B cell (primary cell): ENCODE results near the gene DPH3. TPM values are rescaled to one million over a fixed set of nuclear protein-coding genes. Genes with fewer than 3 reads are reported as not detected.

Experiments
- ATAC-seq: fragments of 200-7000 bp; cut with Tn5 transposase; one replicate; pipeline ENCODE4 v1.10.0; 2021; ENCODE audit warnings: low read depth, mild to moderate bottlenecking, moderate number of reproducible peaks, moderate library complexity
- CTCF ChIA-PET: fragments of 350-600 bp; sonication (Branson Sonifier 250); formaldehyde crosslinking; loops from one replicate; lab custom pipeline; 2021; ENCODE audit warnings: antibody characterized with exemption, inconsistent platforms; lab: Charles Lee
- POLR2A ChIA-PET: fragments of 350-600 bp; sonication (Branson Sonifier 250); formaldehyde crosslinking; loops from one replicate; lab custom pipeline; 2021; ENCODE audit warnings: antibody characterized with exemption; lab: Charles Lee
- DNase-seq: peaks from one replicate; pipeline ENCODE4 v3.0.0; 2013
- H2AFZ ChIP-seq: 2 replicates; pipeline ENCODE4 v1.6.1; 2012; ENCODE audit warnings: mild to moderate bottlenecking, low read depth, low read length; ENCODE audit not compliant: insufficient read depth, poor library complexity, severe bottlenecking
- H3K27ac ChIP-seq, 2 donors: 1 replicate in 1 of 2; 2 replicates in 1 of 2; pipeline ENCODE4 v1.5.1; 2012 to 2013; ENCODE audit warnings: low read length in 2 of 2, mild to moderate bottlenecking in 2 of 2, moderate library complexity in 1 of 2
- H3K27me3 ChIP-seq, 4 experiments: fragments of 200-600 bp in 1 of 4; sonication (generic) in 1 of 4; replicated peaks in 1 of 4; 1 replicate in 2 of 4; 2 replicates in 2 of 4; pipeline versions ENCODE4 v1.6.1 to v1.7.0; 2013 to 2016; ENCODE audit warnings: low read length in 3 of 4, mild to moderate bottlenecking in 2 of 4, mixed read lengths in 1 of 4, moderate library complexity in 1 of 4; ENCODE audit not compliant: insufficient read depth in 4 of 4, control insufficient read depth in 3 of 4; ENCODE audit errors: control extremely low read depth in 1 of 4
- H3K36me3 ChIP-seq, 2 experiments: replicated peaks in 1 of 2; 1 replicate in 1 of 2; 2 replicates in 1 of 2; pipeline versions ENCODE4 v1.6.1 to v1.7.1; 2013; ENCODE audit warnings: low read length in 1 of 2; ENCODE audit not compliant: insufficient read depth in 2 of 2, control insufficient read depth in 1 of 2; ENCODE audit errors: control extremely low read depth in 1 of 2, extremely low read depth in 1 of 2
- H3K4me1 ChIP-seq, 2 donors: fragments of 200-600 bp in 1 of 2; sonication (generic) in 1 of 2; 1 replicate in 1 of 2; 2 replicates in 1 of 2; pipeline versions ENCODE4 v1.5.1 to v1.6.1; 2013 to 2017; ENCODE audit warnings: low read length in 2 of 2; ENCODE audit not compliant: control insufficient read depth in 2 of 2, insufficient read depth in 2 of 2
- H3K4me2 ChIP-seq: replicated peaks from 2 replicates; pipeline ENCODE3; 2012; ENCODE audit warnings: mild to moderate bottlenecking, low read depth, low read length; ENCODE audit not compliant: poor library complexity, severe bottlenecking
- H3K4me3 ChIP-seq, 5 experiments: fragments of 200-600 bp in 1 of 5; sonication (generic) in 1 of 5; 1 replicate in 3 of 5; 2 replicates in 2 of 5; pipeline versions ENCODE4 v1.5.1 to v1.7.0; 2011 to 2016; ENCODE audit warnings: low read length in 4 of 5, mild to moderate bottlenecking in 4 of 5, low read depth in 2 of 5, control low read depth in 1 of 5, moderate library complexity in 1 of 5; ENCODE audit not compliant: insufficient read depth in 1 of 5; ENCODE audit errors: control extremely low read depth in 1 of 5, extremely low read depth in 1 of 5
- H3K79me2 ChIP-seq: fragments of 200-600 bp; sonication (generic); one replicate; pipeline ENCODE4 v1.6.0; 2016; ENCODE audit warnings: low read length; ENCODE audit not compliant: control insufficient read depth, insufficient read depth
- H3K9ac ChIP-seq: fragments of 200-600 bp; sonication (generic); 2 replicates; pipeline ENCODE4 v1.6.1; 2017; ENCODE audit warnings: mild to moderate bottlenecking, low read length, moderate library complexity
- H3K9me3 ChIP-seq, 3 donors: one replicate each; pipeline versions ENCODE4 v1.6.1 to v1.7.1; 2013; ENCODE audit warnings: low read length in 2 of 3; ENCODE audit not compliant: control insufficient read depth in 2 of 3, insufficient read depth in 1 of 3; ENCODE audit errors: control extremely low read depth in 1 of 3
- H4K20me1 ChIP-seq: 2 replicates; pipeline ENCODE4 v1.6.0; 2012; ENCODE audit warnings: mild to moderate bottlenecking, low read length; ENCODE audit not compliant: insufficient read depth, control insufficient read depth, poor library complexity, severe bottlenecking
- H3K27ac Mint-ChIP-seq: one replicate; pipeline ENCODE4 v1.8.0; 2021; ENCODE audit warnings: mixed read lengths
- H3K27me3 Mint-ChIP-seq: one replicate; pipeline ENCODE4 v1.8.0; 2021; ENCODE audit warnings: mixed read lengths
- H3K4me1 Mint-ChIP-seq: one replicate; pipeline ENCODE4 v1.8.0; 2021; ENCODE audit warnings: mixed read lengths
- H3K4me3 Mint-ChIP-seq: one replicate; pipeline ENCODE4 v1.8.0; 2021; ENCODE audit warnings: mixed read lengths
- H3K9me3 Mint-ChIP-seq: one replicate; pipeline ENCODE4 v1.8.0; 2022; ENCODE audit warnings: mixed read lengths; ENCODE audit not compliant: insufficient read depth
- EZH2 ChIP-seq: IDR thresholded peaks from 2 replicates; pipeline ENCODE4 v1.6.1; 2012; ENCODE audit warnings: borderline replicate concordance, low read depth, mild to moderate bottlenecking, moderate library complexity, low read length; ENCODE audit not compliant: insufficient read depth, poor library complexity, severe bottlenecking
- WGBS: methylation state at CpG from one replicate; pipeline ENCODE4 v1.1.5; 2013; ENCODE audit warnings: missing lambda C conversion rate; ENCODE audit not compliant: insufficient coverage; 5-methylcytosine and 5-hydroxymethylcytosine counted together
- intact Hi-C: fragments of 100-400 bp; cut with micrococcal nuclease; formaldehyde crosslinking; loops from one replicate; pipeline ENCODE4 v1.10.0; 2022
- polyA plus RNA-seq: library from polyadenylated mRNA; depleted of rRNA; stranded (reverse); fragments of >200 nt; gene quantifications from 2 replicates; pipeline ENCODE4 v1.2.3, GENCODE V29; 2012
- total RNA-seq, 2 donors: library from RNA; stranded (reverse); fragments of 120-200 nt in 1 of 2; gene quantifications; 1 replicate in 1 of 2; 2 replicates in 1 of 2; pipeline versions ENCODE4 v1.2.3 to v1.2.4, GENCODE V29; 2013 to 2022
- TF ChIP-seq, protein P1 (sequence below): fragments of 200-600 bp; IDR thresholded peaks from one replicate; pipeline ENCODE4 v1.8.0; 2022; ENCODE audit warnings: antibody characterized with exemption, mild to moderate bottlenecking

DPH3 gene
- total and polyA plus RNA-seq, 2 donors (not counting 1 experiment from before 2014, with no cell fraction given) = 7.4 to 12.9 TPM

DNA sequence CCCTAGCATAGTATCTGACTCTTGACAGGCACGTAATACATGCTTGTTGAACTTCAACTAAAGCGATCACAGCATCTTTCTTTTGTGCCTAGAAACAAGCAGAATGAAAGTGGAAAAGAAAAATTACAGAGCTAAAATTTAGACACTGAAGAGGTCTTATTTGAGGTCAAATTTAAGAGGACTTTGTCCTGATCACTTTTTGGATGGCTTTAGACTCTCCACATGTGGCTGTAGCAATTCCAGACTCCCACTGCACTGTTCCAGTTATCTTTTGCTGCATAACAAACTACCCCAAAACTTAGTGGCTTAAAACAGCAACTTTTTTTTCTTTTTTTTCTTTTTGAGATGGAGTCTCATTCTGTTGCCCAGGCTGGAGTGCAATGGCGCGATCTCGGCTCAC lies 23.5 kb downstream of the DPH3 start:
- Histone ChIP-seq H3K4me2 (no peak overlapping the region), H3K9me3 (no peaks in the 10 kb centered on the region), H3K36me3 (no peaks in the 10 kb centered on the region), H3K9ac (no peak overlapping the region), H3K27me3 (no peaks in the 10 kb centered on the region), H2AFZ (no peak overlapping the region), H3K27ac (no peak overlapping the region), H3K4me1 (no peaks in the 10 kb centered on the region), H3K79me2 (no peaks in the 10 kb centered on the region), H3K4me3 (no peak overlapping the region), H4K20me1 (no peaks in the 10 kb centered on the region)
- H3K27ac Mint-ChIP-seq = no peak overlapping the region
- ChIA-PET POLR2A (no interaction called here), CTCF (no interaction called here)
- ATAC-seq = no peak
- H3K4me3 Mint-ChIP-seq = no peak overlapping the region
- no peak for TF ChIP-seq EZH2
- TF ChIP-seq, protein P1, sequence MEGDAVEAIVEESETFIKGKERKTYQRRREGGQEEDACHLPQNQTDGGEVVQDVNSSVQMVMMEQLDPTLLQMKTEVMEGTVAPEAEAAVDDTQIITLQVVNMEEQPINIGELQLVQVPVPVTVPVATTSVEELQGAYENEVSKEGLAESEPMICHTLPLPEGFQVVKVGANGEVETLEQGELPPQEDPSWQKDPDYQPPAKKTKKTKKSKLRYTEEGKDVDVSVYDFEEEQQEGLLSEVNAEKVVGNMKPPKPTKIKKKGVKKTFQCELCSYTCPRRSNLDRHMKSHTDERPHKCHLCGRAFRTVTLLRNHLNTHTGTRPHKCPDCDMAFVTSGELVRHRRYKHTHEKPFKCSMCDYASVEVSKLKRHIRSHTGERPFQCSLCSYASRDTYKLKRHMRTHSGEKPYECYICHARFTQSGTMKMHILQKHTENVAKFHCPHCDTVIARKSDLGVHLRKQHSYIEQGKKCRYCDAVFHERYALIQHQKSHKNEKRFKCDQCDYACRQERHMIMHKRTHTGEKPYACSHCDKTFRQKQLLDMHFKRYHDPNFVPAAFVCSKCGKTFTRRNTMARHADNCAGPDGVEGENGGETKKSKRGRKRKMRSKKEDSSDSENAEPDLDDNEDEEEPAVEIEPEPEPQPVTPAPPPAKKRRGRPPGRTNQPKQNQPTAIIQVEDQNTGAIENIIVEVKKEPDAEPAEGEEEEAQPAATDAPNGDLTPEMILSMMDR = no peak
- intact Hi-C loops = no loop called here
- no peaks in the 10 kb centered on the region for H3K4me1 Mint-ChIP-seq
- H3K9me3 Mint-ChIP-seq = no peaks in the 10 kb centered on the region
- no peaks in the 10 kb centered on the region for H3K27me3 Mint-ChIP-seq
- WGBS = no CpG with 5 or more reads among the region's 5 CpGs
- DNase-seq = no peak

DNA sequence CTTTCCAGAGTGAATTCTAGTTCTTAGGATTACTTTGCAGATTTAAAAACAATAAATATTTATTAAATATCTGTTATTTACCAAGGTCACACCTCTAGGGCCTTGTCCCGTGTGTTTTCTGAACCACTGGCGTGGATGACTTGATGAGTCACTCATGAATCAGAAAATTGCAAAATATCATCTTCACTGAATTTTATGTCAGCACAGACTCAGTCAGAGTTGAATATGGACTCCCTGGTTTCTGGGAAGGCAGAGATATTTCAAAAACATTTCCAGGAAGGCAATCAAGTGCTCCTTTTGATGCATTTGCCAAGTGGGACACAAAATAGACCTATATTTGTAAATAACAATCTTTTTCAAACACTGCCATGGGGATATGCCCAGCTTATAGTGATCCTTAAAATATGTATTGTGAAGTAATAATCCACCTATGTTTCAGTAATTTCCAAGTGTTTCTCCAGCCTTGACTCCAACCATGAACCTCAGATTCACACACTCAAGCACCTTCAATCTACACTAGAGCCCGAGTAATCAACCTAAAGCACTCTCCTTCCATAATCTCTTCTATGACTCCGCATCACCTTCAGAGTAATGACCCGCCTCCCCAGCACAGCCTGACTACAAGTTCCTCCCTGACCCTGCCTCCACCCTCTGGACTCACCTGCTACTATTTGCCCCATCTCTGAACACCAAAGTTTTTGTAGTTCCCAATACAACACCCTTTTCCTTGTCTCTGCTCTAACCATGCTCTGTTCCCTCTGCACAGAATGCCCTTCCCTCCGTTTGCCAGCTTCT lies 24.3 kb downstream of the DPH3 start:
- POLR2A ChIA-PET = no interaction called here
- no peaks in the 10 kb centered on the region for H3K4me1 Mint-ChIP-seq
- TF ChIP-seq EZH2 = no peak
- TF ChIP-seq, protein P1 = no peak
- H2AFZ ChIP-seq = no peak overlapping the region
- 97% methylated on average over 4 of the region's 6 CpGs for WGBS
- H3K79me2 ChIP-seq = no peaks in the 10 kb centered on the region
- H3K27ac Mint-ChIP-seq = no peak overlapping the region
- H3K9me3 ChIP-seq = no peaks in the 10 kb centered on the region
- CTCF ChIA-PET = no interaction called here
- H3K27me3 Mint-ChIP-seq = peaks cover 1% of the 10 kb centered on the region
- no peaks in the 10 kb centered on the region for H3K27me3 ChIP-seq
- no peaks in the 10 kb centered on the region for H3K4me1 ChIP-seq
- no peak overlapping the region for H3K9ac ChIP-seq
- DNase-seq (no peak), ATAC-seq (no peak)
- no peaks in the 10 kb centered on the region for H3K36me3 ChIP-seq
- no peak overlapping the region for H3K27ac ChIP-seq
- H3K4me3 Mint-ChIP-seq = no peak overlapping the region
- no peak overlapping the region for H3K4me3 ChIP-seq
- no peaks in the 10 kb centered on the region for H3K9me3 Mint-ChIP-seq
- no peak overlapping the region for H3K4me2 ChIP-seq
- intact Hi-C loops = no loop called here
- H4K20me1 ChIP-seq = no peaks in the 10 kb centered on the region
